NCI-H1092 treated with DMSO at 0.1 percent for 48 hours (cell line): ENCODE measurements around the gene SV2B.
A peak's percentile ranks its signal among the peaks of the same experiment; 100 is the strongest.

Experiments used
- DNase-seq: peaks from one replicate; lab custom pipeline; 2025; lab: John Stamatoyannopoulos, UW

The SV2B gene

DNA sequence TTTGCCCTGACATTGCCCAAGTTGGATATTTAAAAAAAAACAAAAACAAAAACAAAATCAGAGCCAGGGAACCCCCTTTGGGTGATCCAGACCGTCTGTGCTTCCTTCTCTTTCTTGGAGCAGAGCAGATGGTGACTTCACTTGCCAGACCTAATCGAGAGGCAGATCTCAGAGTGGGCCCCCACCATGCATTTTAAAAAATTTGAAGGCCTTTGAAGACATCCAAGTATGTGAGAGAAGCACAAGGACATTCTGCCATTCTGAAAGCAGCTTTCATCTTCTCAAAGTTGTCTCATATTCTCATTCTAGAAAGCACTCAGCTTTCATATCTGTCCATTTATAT is 93.3 kb downstream of the SV2B start:
- no peak for DNase-seq

DNA sequence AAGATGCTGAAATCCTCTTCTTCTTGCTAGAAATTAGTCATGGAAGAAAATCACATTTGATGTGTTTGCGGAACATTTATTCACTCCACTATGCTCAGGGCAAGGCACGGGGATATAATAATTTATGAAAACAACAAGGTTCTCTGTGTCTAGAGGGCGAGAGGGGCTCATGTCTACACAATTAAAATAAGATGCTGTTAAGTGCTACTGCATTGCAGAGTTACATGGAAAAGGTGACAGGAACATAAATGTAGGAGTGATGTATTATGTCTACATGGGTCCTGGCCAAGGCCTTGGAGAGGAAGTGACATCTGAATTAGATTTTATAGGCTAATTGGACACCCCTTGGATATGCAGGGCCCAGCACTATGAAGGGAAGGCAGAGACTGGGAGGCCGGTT is 96.1 kb downstream of the SV2B start:
- no peak for DNase-seq

DNA sequence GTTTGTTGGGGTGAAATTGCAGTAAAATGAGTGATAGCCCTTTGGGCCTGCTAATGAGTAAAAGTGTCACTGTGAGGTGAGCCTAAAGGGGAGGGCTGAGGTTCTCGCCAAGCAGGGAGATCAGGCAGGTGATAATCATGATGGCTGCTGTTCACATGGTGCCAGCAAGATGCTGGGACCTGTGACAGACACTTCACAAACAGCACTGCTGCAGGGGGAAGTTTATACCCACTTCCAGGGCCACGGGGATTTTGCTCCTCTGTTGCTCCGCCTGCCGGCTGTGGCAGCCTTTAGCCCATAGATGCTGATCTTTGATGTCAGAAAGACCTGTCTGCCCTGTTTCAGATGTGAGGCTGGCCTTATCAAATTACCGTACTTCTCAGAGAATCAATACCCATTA is 96.7 kb downstream of the SV2B start:
- peak; percentile 30 for DNase-seq

DNA sequence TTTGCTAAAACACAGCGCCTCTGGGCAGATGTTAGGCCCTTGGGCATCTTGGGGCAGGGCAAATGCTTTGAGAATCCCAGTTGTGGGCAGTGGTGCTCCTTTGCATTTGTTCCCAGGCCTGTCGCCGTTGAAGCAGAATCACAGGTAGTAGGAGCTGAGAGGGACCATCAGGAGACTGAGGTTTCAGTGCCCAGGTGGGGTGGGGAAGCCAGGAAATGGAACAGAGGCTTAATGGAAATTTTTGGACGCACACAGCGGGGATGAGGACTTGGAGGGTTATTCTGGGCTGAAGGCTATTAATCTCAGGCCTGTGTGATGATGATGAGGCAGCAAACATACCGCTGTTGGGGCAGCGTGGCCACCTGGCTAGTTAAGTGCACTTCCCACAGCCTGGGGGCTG is 99.5 kb downstream of the SV2B start:
- peak; percentile 76 for DNase-seq

DNA sequence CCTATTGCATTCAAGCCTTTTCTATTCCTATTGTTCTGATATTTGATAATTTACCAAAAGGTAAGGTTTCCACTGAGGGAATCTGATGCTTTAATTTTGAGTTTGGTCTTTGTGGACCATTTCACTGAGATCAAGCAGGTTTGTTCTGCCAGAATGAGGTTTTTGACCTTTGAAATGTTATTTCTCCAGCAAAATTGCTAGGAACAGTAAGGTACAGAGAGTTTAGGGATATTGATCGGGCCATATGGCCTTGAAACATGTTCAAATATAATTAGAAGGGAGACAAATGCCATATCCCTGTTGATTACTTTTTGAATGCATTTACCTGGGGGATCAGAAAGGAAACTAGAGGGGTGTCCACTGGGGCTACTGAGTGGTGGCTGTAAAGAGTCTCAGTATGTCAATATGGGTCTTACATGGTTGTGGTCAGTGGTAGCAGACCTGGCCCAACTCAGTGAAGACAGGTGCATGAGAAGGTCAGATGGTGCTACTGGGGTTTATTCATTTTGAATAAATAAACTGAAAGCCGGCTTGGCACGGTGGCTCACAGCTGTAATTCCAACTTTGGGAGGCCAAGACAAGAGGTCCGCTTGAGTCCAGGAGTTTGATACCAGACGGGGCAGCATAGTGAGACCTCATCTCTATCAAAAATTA is 100.2 kb downstream of the SV2B start:
- no peak for DNase-seq

DNA sequence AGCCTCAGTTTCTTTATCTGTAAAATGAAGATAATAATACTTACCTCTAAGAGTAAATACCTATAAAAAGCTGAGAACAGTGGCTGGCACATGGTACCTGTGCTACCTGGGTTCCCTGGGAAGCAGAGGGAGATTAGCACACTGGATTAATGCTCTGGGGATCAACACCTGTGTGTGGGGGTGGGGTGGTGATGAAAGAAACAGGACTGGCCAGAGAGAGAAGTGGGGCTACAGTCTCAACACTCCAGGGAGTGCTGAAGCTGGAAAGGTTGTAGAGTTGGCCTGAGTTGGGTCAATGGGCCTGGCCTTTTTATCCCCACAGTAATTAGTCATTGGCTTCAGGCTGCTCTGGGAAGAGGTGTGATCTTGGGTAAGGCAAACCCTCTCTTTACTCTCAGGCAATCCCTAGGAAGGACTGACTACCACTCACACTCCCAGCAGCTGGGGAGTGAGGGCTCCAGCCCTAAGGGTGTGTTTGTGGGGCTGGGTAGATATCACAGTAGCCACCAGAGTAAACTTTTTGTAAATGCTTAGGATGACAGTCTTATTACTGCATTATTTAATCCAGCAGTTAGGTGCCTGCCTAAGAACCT is 102.5 kb downstream of the SV2B start:
- DNase-seq: no peak

DNA sequence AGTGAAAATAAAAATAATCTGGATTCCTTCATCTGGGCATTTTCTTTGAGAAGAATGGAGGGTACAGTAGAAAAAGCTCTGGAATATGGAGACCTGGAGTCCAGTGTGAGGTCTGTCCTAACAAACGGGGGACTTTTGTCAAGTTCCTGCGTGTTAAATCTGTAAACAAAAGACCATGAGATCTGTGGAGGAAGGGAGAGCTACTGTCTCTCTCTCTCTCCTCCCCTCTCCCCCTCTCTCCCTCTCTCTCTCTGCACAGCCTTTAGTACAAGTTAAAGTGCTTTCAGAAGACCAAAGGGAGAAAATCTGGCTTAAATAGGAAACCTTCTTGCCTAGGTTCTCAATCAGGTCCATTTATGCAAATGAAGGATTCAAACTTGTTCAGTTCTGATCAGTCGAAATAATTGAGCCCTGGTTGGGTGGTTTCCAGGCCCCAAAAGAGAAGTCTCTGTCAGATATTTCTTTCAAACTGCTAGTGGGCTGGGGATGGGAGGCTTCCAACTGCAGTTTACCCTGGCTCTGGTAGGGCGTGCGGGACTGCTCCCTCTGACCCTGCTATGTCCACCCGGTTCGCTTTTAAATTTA is 103.7 kb downstream of the SV2B start:
- DNase-seq: no peak

DNA sequence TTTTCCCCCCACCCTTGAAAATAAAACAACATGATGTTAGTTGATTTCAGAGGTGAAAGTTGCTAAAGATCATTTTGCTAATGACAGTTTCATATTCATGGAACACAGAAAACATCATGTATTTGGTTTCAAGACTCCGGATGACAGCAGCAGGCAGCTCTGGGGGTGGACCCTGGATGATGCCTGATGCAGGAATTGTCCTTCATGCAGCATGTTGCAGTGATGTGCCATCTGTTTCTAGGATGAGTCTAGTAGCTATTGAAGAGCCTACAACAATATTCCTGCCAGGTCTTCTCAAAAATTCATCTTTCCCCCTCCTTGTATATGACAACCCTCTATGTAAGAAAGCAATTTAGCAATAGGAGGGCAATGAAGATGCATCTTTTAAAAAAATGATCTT is 108.3 kb downstream of the SV2B start:
- no peak for DNase-seq

DNA sequence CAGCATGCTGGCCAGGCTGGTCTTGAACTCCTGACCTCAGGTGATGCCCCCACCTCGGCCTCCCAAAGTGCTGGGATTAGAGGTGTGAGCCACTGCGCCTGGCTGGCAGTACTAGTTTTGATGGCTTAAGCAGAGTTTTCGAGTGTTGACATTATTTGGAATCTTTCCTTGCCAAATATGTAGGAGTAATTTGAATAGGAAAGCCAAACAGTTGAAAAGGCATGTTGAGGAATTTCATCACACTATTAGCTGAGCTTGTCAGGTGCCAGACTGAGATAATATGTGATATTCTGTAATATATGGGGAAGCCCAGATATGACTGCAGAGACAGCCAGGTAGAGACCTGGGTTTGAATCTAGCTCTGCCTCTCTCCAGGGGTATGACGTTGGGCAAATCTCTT is 109.3 kb downstream of the SV2B start:
- no peak for DNase-seq

DNA sequence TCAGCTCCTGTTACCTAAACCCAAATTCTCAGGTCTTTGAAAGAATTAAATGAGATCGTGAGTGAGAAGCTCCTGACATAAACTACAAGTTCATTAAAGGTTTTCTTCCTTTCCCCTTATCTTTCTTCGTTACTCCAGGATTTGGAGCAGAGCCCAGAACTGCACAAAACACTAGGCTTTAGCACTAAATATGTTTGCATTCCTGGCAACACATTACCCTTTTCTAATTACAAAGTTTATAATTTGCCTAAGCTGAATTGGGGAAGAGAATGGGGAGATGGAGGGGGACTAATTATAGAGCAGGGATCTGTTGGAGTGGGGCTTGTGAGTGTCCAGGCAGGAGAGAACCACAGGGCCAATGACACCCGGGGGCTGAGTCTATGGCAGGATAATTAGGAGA is 109.7 kb downstream of the SV2B start:
- DNase-seq: peak; percentile 14

DNA sequence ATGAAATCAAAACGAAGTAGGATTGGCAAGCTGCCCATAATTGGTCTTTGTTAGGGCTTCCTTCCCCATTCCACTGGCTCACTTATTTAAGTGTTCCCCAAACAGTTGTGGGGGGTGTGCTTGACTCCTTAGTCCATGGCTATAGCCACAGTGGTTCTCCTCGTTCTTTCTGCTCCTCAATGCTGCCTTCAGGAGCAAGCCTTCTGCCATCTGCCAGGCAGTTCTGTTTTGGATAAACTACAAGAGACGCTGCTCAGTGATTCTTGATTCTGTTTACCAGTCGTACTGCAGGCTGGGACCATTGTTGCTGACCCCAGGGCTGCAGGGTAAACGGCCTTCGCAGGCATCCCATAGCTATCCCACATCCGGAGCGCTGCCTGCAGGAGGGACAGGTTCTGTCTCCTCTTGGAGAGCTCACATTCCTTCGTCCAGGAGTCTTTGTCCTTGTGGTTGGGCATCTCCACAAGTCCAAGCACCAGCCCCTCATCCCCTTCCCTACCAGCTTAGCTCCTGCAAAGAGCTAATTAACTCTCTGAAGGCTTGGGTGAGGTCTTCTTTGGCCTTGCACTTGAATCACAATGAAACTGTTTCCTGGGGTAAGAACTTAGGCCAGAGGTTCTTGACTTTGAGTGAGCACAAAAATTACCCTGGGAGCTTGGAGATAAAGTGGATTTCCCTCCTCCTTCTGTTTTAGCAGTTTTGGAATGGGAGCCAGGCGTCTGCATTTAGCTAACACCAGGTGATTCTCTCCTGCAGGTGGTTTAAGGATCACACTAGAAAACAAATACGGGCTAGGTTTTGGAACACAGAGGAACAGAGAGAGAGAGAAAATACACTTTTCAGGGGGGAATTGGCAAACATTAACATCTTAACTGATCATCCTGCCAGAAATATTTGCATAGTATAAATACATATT is 114.9 kb downstream of the SV2B start:
- no peak for DNase-seq

DNA sequence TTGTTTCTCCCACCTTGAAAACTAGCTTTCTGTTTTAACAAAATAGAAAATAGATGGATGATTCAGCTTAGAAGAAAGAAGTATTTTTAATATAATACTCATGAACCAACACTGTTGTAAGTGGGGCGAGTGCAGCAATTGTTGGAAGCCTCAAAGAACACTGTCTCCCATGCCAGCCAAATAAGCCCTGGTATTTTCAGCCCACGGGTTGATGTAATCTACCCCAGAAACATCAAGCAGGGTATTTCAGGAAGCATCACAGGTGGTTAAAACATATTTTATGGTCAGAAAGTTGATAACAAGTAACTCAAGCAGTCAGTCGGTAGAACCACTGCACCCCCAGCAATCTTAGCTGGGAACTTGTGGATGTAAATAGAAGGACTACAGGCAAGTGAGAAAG is 115.9 kb downstream of the SV2B start:
- no peak for DNase-seq

DNA sequence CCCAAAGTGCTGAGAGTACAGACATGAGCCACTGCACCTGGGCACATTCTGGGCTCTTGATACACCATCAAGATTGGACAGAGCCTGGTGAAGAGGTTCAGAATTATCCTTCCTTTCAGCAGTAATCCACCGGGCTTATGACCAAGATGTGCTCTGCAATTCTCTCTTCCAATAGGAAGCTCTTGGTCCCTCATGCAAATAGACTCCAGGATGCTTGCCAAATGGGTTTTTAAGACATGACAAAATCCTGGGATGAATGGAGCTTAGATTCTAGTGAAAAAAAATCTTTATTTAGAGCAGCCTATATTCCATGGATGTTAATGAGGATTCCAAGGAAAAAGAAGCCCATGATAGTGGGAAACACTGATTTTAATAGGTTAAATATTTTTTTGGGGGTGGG is 119.1 kb downstream of the SV2B start:
- no peak for DNase-seq

DNA sequence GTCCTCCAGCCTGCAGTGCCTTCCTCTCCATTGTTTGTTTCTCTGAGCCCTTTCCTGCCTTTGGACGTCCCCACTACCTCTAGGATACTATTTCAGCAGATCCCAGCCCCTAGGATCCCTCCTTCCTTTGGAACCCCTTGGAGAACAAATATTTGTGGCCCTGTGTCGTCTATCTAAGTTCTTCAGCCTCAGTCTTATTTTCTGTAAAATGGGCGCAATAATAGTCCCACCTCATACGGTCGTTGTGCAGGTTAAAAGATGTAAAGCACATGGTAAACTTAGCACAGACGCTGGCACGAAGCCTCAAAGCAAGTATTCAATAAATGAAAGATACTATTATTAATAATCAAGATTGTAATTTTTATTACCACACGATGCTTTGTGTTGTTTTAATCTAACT is 122.0 kb downstream of the SV2B start:
- DNase-seq: no peak

DNA sequence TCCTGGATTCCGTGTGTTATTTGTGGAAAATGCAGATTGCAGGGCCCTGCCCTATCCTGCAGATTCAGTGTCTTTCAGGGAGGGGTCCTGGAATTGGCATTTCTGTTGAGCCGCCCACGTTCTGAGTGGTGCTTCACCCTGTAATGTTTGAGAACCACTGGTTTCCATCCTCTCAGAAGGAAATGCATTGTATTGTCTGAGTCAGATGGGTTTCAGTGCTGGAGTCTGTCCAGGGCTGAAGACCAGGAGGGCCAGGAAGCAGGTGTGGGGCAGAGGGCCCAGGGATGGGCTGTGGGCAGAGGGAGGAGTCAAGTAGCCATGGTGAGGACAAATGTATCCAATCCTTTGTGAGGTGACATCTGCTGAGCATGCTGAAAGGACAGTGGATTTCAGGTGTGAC is 123.8 kb downstream of the SV2B start:
- DNase-seq: peak; percentile 91

DNA sequence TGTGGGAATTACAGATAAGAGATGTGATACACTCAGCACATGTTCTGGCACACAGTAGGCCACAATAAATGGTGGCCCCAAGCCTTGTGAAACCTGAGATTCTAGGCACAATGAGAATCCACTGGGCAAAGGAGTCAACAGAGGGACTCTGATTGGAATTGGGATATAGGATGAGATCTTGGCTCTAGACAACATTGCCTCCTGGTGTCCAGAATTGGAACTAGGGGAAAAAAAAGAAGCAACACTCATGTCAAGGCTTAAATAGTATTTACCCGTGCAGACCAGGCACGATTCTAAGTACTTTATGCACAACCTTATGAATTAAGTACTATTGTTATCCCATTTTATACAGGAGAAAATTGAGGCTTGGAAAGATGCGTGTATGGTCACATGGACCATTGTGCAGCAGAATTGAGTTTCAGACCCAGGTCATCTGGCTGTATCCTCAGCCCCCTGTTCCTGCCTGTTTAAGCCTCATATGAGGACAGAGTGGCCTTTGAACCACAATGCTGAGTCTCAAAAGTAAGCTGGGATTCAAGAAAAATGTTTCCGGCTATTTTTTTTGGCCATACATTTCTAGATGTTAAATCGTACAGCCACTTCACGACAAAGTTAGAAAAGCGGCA is 124.8 kb downstream of the SV2B start:
- DNase-seq: peak; percentile 70

DNA sequence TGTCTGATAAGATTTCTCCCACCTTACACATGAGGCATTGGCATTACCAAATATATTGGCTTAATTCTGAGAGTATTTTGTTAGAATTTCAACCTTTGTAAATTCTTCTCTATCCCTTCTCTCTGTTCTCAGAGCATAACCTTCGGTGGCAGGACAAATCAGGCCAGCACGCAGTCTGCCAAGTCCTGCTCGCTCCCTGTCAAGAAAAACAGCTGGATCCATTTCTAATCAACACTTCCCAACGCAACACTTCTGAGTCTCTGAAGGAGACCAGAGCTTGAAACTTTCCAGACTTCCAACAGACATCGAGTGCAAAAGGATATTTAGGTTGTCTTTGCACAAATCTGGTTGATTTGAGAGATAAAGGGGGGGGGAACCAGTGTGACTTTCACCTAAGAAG is 125.7 kb downstream of the SV2B start:
- DNase-seq: no peak

DNA sequence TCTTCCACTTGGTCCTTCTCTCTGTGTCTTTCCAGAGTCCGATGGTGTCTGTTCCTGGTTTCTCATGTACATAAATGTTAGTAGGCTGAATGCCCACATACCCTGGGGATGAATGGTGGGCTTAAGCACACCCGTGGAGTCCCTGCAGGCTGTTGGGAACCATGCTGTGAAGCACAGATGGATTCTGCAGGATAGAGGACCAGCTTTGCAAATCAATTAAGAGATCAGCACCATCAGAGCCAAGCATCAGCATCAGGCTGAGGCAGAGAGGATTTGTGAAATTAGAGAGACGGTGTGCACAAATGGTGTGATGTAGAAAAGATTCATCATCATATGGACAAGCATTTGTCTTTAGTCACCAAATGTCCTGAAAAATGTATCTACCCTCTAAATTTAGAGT is 127.1 kb downstream of the SV2B start:
- DNase-seq: no peak

DNA sequence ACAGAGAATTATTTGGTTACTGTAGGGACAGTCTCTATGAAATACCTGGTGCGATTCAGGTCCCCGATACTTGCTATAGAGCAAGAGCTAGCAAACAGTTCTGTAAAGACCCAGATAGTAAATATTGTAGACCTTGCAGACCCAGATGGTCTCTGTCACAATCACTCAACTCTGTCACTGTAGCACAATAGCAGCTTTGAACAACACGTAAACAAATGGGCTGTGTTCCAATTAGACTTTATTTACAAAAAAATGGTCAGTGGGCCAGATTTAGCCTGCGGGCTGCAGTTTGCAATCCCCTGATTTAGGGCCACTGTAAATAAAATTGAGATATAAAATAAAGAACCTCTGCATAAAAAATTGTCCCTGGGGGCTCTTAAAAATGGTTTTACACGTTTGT is 127.7 kb downstream of the SV2B start:
- peak; percentile 41 for DNase-seq

DNA sequence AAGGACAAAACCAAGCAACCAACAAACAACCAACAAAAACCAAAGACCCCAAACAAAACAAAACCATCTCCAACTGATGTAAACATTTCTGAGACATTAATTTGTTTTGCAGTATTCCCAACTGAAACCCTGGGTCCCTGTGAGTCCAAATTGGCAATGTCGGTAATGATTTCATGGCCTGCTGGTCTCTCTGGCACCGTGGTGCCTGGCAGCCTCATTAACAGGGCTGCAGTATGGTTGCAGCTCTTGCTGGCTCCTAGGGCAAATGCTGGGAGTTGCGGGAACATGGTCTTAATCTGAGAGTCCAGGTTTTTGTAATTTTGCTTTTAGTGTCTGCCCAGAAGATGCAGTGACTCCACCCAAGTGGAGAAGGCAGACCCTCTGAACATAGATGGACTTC is 128.3 kb downstream of the SV2B start:
- DNase-seq: peak; percentile 33

DNA sequence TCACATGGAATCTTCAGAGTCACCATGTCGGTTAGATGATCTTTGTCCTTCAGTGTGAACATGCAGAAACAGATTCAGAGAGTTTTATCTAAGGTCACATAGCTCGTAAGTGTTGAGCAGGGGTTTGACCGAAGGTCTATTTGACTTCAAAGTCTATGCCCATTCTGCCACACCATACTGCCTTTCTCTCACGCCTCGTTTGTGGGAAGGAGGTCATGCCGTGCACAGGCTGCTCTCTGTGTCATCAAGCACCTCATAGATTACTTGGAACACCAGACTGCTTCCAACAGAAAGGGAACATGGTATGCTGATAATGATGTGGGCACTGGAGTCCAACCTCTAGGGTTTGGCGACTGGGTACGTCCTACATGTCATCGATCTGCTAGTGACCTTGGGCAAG is 128.8 kb downstream of the SV2B start:
- DNase-seq: no peak

DNA sequence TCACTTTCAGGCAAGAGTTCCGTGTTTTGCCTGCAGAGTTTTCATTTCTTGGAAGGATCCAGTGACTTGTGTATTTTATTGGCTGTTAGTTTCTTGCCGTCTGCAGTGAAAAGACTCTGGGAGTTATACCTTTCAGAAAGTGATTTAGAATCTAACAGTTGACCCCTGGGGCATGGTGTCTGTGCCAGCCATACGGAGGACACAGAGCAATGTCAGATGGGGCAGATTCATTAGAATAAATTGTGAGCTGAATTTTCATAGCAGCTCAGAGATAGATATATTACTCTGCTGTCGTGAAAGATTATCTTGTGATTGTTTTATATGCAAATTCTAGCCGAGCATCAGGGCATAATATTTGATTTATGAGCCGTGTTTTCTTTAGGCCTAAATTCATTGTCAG is 131.6 kb downstream of the SV2B start:
- DNase-seq: no peak

DNA sequence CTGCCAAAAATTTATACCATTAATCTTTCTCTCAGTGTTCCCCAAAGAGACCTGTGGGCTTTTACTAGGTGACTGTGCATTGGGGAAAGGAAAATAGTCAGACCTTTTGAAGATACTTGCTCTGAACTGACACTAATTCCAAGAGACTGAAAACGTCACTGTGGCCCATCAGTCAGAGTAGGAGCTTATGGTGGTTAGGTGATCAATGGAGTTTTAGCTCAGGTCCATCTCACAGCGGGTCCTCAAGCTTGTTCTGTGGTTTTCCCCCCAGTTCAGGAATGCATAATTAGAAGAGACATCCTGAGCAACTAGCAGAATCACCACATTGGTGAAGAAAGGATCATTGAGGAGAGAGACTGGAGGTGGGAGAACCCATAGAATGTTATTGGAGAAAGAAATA is 134.7 kb downstream of the SV2B start:
- no peak for DNase-seq
